NCI-H1105 (cell line): ENCODE measurements around the gene TARBP1.
"Not testable (repeated sequence)": the region's sequence is repeated elsewhere in the genome, so short reads cannot be mapped to it uniquely, and the experiment has no call there.

Experiments used
- DNase-seq: peaks from one replicate; lab custom pipeline; 2025; lab: John Stamatoyannopoulos, UW

TARBP1 gene, protein sequence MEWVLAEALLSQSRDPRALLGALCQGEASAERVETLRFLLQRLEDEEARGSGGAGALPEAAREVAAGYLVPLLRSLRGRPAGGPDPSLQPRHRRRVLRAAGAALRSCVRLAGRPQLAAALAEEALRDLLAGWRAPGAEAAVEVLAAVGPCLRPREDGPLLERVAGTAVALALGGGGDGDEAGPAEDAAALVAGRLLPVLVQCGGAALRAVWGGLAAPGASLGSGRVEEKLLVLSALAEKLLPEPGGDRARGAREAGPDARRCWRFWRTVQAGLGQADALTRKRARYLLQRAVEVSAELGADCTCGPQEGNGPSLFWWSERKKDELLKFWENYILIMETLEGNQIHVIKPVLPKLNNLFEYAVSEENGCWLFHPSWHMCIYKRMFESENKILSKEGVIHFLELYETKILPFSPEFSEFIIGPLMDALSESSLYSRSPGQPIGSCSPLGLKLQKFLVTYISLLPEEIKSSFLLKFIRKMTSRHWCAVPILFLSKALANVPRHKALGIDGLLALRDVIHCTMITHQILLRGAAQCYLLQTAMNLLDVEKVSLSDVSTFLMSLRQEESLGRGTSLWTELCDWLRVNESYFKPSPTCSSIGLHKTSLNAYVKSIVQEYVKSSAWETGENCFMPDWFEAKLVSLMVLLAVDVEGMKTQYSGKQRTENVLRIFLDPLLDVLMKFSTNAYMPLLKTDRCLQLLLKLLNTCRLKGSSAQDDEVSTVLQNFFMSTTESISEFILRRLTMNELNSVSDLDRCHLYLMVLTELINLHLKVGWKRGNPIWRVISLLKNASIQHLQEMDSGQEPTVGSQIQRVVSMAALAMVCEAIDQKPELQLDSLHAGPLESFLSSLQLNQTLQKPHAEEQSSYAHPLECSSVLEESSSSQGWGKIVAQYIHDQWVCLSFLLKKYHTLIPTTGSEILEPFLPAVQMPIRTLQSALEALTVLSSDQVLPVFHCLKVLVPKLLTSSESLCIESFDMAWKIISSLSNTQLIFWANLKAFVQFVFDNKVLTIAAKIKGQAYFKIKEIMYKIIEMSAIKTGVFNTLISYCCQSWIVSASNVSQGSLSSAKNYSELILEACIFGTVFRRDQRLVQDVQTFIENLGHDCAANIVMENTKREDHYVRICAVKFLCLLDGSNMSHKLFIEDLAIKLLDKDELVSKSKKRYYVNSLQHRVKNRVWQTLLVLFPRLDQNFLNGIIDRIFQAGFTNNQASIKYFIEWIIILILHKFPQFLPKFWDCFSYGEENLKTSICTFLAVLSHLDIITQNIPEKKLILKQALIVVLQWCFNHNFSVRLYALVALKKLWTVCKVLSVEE (N-terminal part only)

GRCh38 chr1:234478481-234479309 is at the start of gene TARBP1:
TSS of gene TARBP1 (minus strand) at chr1:234479179. CDS start at chr1:234479103, 76 bp downstream.
- DNase-seq = peak; percentile 67

- DNase-seq = no peak
Measured at GRCh38 chr1:234528074-234528865, 49.3 kb upstream of the TARBP1 start.

GRCh38 chr1:234527346-234527745 is 48.4 kb upstream of the TARBP1 start:
- DNase-seq = no peak

DNA sequence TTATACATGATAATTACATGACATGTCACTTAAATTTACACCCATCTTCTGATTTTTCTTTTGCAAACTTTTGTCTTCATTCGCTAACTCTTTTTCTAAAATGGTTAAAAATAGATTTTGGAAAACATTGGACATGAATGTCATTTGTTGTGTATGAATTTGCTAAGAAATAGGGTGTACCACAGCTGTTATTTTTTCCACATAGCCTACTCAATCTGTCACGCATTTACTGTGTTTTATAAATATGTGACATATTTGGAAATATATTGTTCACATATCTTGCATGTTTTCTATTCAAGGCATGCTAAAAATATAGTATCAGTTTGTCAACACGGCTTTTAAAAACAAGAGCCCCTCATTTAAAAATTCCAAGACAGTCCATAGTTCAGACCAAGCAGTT is 47.9 kb upstream of the TARBP1 start:
- DNase-seq = no peak

GRCh38 chr1:234525099-234525799 is 46.3 kb upstream of the TARBP1 start:
- DNase-seq = no peak

GRCh38 chr1:234521836-234522235 is 42.9 kb upstream of the TARBP1 start:
- DNase-seq = no peak

DNA sequence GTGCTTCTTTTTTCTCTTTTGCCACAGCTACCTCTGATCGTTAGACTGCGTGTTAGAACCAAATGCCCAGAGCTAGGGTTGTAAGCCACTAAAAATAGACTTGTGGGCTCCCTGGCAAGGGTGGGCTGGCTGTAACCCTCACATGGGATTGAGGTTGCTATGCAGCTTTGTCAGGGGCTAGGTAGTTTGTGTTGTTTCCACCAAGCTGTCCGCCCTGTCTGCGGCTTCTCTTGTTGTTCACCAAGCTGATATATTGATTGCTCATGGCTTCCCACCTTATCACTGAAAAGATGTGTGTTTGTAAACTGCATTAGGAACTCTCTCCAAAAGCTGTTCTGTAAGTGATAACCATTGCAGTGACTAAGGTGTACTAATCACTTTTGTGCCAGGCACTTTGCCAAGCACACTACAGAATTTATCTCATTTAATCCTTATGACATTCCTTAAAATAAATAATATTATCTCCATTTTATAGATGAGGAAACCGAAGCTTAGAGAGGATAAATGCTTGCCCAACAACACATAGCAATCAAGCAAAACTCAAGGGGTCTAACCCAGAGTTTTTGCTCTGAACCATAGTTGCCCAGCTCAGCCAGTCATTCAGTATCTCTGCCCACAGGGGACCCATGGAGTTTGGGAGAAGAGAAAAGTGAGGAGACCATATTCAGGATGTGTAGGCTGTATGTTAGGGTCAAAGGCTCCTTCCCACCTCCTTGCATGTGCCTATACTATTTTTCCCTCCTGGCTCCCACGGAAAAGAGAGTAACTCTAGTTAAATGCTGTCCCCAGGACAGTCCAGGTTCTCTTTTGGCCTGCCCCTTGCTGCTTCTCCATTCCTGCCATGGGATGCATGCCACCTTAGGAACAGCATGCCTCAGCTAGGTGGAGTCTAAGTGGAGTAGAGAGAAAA is 42.2 kb upstream of the TARBP1 start:
- no peak for DNase-seq

GRCh38 chr1:234519506-234519905 is 40.5 kb upstream of the TARBP1 start:
- no peak for DNase-seq

DNA sequence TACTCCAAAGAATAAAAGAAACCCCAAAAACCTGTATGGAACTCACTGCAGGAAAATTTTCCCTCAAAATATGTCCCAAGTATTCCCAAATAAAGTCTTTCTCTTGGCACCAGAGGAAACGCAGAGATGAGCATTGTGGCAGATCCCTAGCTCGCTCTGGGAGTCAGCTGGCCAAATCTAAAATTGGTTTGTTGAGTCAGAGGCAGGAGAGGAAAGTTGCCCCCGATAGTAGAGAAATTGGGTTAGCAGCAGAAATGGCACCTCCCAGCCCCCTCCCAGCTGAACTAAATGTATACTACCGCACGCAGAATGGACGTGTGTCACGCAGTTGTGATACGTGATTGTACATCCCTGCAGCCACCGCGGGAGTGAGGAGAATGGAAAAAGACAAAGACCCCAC is 39.9 kb upstream of the TARBP1 start:
- DNase-seq = no peak

GRCh38 chr1:234518086-234518485 is 39.1 kb upstream of the TARBP1 start:
- DNase-seq = not testable (repeated sequence)

DNA sequence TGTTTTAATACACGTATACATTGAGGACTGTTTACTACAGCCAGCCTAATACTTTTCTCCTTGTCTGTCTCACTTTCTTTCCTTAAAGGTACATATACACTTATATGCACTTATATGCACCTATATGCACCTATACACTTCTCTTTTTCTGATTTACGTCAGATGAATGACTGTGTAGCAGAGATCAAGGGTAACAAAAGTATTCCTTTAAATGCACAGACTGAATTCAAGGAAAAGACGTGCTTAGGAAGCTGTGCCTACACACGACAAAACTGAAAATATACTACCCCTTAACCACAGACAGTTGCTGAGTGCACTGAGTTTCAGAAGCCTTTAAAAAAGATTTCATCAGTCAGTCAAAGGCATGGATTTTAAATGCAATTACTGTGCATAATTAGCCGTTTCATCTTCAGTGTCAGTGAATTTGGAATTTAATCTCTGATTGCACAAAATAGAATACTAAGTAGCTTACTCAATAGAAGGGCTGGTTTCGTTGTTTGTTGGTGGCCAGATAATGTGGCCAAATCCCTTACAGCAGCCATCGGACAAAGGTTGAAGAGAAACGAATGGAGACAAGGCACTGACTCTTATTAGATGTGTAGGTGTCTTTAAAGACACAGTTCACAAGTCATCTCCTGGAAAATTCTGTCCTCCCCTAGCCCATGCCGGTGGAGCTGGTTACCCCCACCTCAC is 38.3 kb upstream of the TARBP1 start:
- DNase-seq = no peak

GRCh38 chr1:234515821-234516241 is 36.9 kb upstream of the TARBP1 start:
- DNase-seq = no peak

DNA sequence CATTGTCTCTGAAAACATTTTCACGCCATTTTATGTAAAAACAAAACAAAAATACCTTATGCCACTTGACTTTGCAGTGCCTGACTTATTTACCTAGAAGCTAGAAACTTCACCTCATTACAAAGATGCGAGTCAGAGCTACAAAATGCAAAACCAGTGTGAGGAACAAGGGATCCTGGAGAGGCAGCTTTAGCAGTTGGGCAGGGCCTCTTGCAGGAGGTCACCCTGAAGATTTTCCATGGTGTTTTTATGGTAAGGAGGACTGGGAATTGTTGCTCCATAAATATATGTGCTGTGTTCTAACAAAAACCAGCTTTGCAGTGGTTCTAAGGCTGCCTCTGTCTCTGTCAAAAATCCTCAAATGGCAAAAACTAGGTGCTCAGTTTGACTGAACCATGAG is 36.4 kb upstream of the TARBP1 start:
- DNase-seq = no peak

DNA sequence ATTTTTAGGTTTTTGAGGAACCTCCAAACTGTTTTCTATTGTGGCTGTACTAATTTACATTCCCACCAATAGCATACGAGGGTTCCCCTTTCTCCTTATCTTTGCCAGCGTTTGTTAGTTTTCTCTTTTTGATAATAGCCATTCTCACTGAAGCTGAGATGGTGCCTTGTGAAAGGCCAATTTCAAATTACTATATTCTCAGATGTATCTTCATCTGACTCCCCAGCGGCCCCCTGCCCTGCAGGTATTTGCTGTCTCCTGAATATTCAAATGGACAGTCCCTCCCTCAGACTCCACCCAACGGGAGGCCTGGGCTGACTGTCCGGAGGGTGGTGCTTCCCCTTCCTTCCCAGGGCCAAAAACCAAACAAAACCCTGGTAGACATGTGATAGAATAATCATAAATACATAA is 33.5 kb upstream of the TARBP1 start:
- no peak for DNase-seq

GRCh38 chr1:234509457-234510328 is 30.7 kb upstream of the TARBP1 start:
- no peak for DNase-seq

DNA sequence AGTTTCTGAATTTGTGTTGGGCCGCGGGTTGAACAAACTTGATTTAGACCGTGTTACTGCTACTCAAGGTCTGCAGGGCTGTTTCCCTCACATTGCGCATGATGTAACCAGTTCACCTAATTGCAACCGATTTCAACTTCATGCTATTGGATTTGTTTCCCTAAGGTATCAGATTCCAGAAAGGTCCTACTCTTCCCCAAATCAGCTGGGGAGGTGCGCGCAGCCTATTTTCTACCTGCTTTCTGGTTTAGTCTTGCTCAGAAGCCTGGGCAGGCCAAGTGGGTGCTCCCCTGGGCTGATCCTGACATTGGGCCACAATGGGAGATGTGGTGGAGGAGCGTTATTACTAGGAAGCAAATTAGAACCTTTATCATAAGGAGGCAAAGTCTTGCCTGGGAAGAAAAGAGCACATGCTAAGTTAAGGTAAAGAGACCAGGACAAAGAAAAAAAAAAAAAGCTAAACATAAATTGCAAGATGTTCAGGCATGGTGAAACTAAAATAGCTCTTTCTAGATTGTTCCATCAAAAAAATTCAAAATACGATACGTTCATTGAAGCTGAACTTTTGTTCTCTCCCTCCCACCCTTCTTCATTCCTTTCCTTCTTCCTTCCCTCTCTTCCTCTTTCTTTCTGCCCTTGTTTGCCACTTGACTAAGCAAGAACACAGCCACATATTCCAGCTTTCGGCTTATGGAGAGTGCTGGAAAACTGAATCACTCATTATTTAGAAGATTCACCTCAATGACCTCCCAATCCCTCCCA is 28.8 kb upstream of the TARBP1 start:
- DNase-seq = no peak
